ENCODE results near the gene SLCO2A1. TPM values are rescaled to one million over a fixed set of nuclear protein-coding genes. Genes with fewer than 3 reads are reported as not detected.

SLCO2A1 gene
- total and polyA plus RNA-seq, 2 experiments from 2014 or later: 0.31 to 1.0 TPM

DNA sequence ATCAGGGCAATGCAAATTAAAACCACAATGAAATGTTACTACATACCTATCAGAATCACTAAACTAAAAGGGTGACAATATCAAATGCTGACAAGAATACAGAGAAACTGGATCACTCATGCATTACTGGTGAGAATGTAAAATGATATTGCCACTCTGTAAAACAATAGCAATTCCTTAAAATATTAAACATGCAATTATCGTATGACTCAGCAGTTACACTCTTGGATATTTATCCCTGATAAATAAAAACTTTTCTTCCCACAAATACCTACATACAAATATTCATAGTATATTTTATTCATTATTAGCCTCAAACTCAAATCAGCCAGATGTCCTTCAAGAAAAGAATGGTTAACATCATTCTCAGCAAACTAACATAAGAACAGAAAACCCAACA, 108.1 kb downstream of the SLCO2A1 start:
- no peak for ATAC-seq
- Mint-ChIP-seq H3K36me3 (ENCODE audit: low read depth) (no peaks in the 10 kb centered on the region), H3K27ac (no peak overlapping the region), H3K4me1 (peaks cover 5% of the 10 kb centered on the region), H3K4me3 (no peak overlapping the region), H3K9me3 (no peaks in the 10 kb centered on the region; the same call in 2 of the 3 replicates), H3K27me3 (ENCODE audit: insufficient read depth, low read depth, poor library complexity) (peaks cover 6% of the 10 kb centered on the region)
- H2AFZ ChIP-seq: no peak overlapping the region
- no peaks in the 10 kb centered on the region for H3K4me1 ChIP-seq (ENCODE audit: insufficient read depth)
- 0 out of 2 replicates have a peak, but pooled peaks cover 5% of the 10 kb centered on the region for H3K9me2 ChIP-seq (ENCODE audit: insufficient read depth)
- DNase-seq (ENCODE audit: low spot score): no peak
- H3K4me3 ChIP-seq: no peak overlapping the region
- H3K27ac ChIP-seq (ENCODE audit: low read depth): no peak overlapping the region
- H4K20me1 ChIP-seq (replicated peaks; ENCODE audit: insufficient read depth): no peaks in the 10 kb centered on the region
- no peaks in the 10 kb centered on the region for H3K79me2 ChIP-seq (replicated peaks; ENCODE audit: insufficient read depth)
- H3F3A ChIP-seq (replicated peaks; ENCODE audit: low read depth): peaks cover 3% of the 10 kb centered on the region; the same call in 1 of the 2 replicates
- H3K27me3 ChIP-seq (ENCODE audit: insufficient read depth): no peaks in the 10 kb centered on the region
- H3K36me3 ChIP-seq (ENCODE audit: insufficient read depth): no peaks in the 10 kb centered on the region
- no peak overlapping the region for H3K4me2 ChIP-seq
- TF ChIP-seq CREB1 (CRISPR knock-in tag; IDR thresholded peaks at IDR 0.05; ENCODE audit: low read depth) (no peak), REST (IDR thresholded peaks at IDR 0.05; ENCODE audit: unreplicated experiment) (no peak), POLR2AphosphoS5 (IDR thresholded peaks at IDR 0.05; ENCODE audit: low read depth) (no peak), ZNF114 (CRISPR knock-in tag; IDR thresholded peaks at IDR 0.05) (no peak), ZNF462 (CRISPR knock-in tag; IDR thresholded peaks at IDR 0.05) (no peak), JUNB (IDR thresholded peaks at IDR 0.05; ENCODE audit: unreplicated experiment) (no peak), CTCF (conservative IDR thresholded peaks at IDR 0.05; ENCODE audit: low read depth in 2 of 2) (no peak), STAT1 (IDR thresholded peaks at IDR 0.05; ENCODE audit: unreplicated experiment) (no peak), ZNF331 (CRISPR knock-in tag; IDR thresholded peaks at IDR 0.05; ENCODE audit: low read depth) (no peak), EZH2phosphoT487 (IDR thresholded peaks at IDR 0.05; ENCODE audit: unreplicated experiment) (no peak), EZH2 (IDR thresholded peaks at IDR 0.05; ENCODE audit: low read depth, unreplicated experiment) (no peak), NANOG (IDR thresholded peaks at IDR 0.05; ENCODE audit: borderline replicate concordance) (no peak)
- TF ChIP-seq, protein P1, sequence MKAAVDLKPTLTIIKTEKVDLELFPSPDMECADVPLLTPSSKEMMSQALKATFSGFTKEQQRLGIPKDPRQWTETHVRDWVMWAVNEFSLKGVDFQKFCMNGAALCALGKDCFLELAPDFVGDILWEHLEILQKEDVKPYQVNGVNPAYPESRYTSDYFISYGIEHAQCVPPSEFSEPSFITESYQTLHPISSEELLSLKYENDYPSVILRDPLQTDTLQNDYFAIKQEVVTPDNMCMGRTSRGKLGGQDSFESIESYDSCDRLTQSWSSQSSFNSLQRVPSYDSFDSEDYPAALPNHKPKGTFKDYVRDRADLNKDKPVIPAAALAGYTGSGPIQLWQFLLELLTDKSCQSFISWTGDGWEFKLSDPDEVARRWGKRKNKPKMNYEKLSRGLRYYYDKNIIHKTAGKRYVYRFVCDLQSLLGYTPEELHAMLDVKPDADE (IDR thresholded peaks at IDR 0.05): no peak

Measured in GM23338 (cell line).